Endothelial cell of umbilical vein (primary cell): ENCODE data around the gene TXNDC2. TPM values are rescaled to one million over a fixed set of nuclear protein-coding genes. Genes with fewer than 3 reads are reported as not detected.

Experiments used
- BruUV-seq: library from RNA; stranded (reverse); fragments of 400-500 nt; replicated peaks from 2 replicates; lab custom pipeline; 2021; lab: Mats Ljungman, UMichigan
- CTCF ChIA-PET: fragments of 300-600, 350-600 bp; sonication (Branson Sonifier 250); formaldehyde crosslinking; loops from one replicate; lab custom pipeline; 2021; ENCODE audit warnings: antibody characterized with exemption, inconsistent platforms; lab: Charles Lee
- POLR2A ChIA-PET: fragments of 300-600, 350-600 bp; sonication (Branson Sonifier 250); formaldehyde crosslinking; loops from one replicate; lab custom pipeline; 2021; ENCODE audit warnings: antibody characterized with exemption, inconsistent platforms; lab: Charles Lee
- DNase-seq: peaks from one replicate; pipeline ENCODE4 v3.0.0-alpha.2; 2011; ENCODE audit warnings: low read depth, low spot score
- FAIRE-seq: peaks from 2 replicates; lab custom pipeline; 2011; peaks lifted over from hg19 to GRCh38; lab: Jason Lieb, UNC
- H2AFZ ChIP-seq: 2 replicates; pipeline ENCODE4 v1.6.0; 2012; ENCODE audit warnings: low read depth, low read length, control low read depth, inconsistent platforms
- H3K27ac ChIP-seq: 2 replicates; pipeline ENCODE4 v1.5.1; 2011; ENCODE audit warnings: low read depth, mild to moderate bottlenecking, control low read depth, low read length, moderate library complexity; ENCODE audit not compliant: insufficient read depth
- H3K27me3 ChIP-seq, 2 experiments: 2 replicates each; pipeline versions ENCODE4 v1.6.0 to v1.6.1; 2011; ENCODE audit warnings: low read length in 2 of 2, mixed read lengths in 1 of 2; ENCODE audit not compliant: control insufficient read depth in 2 of 2, insufficient read depth in 2 of 2
- H3K36me3 ChIP-seq, 2 experiments: 2 replicates in 1 of 2; 3 replicates in 1 of 2; pipeline ENCODE4 v1.5.1; 2011; ENCODE audit warnings: low read length in 2 of 2, mild to moderate bottlenecking in 1 of 2, moderate library complexity in 1 of 2; ENCODE audit not compliant: control insufficient read depth in 2 of 2, insufficient read depth in 2 of 2; ENCODE audit errors: extremely low read depth in 1 of 2
- H3K4me1 ChIP-seq: 3 replicates; pipeline ENCODE4 v1.5.1; 2011; ENCODE audit warnings: mild to moderate bottlenecking, low read length; ENCODE audit not compliant: control insufficient read depth, insufficient read depth; ENCODE audit errors: extremely low read depth
- H3K4me2 ChIP-seq: 2 replicates; pipeline ENCODE4 v1.6.1; 2011; ENCODE audit warnings: low read length, control low read depth, mixed read lengths; ENCODE audit not compliant: insufficient read depth
- H3K4me3 ChIP-seq, 3 experiments: fragments of 200-600 bp in 1 of 3; sonication (generic), shearing (Covaris generic) in 1 of 3; replicated peaks in 1 of 3; 2 replicates each; pipeline ENCODE4 v1.5.1; 2011 to 2016; ENCODE audit warnings: control low read depth in 3 of 3, low read length in 3 of 3, mild to moderate bottlenecking in 2 of 3, inconsistent platforms in 1 of 3, low read depth in 1 of 3, moderate library complexity in 1 of 3; ENCODE audit not compliant: insufficient read depth in 1 of 3
- H3K79me2 ChIP-seq: 2 replicates; pipeline ENCODE4 v1.6.0; 2012; ENCODE audit warnings: low read length, inconsistent platforms; ENCODE audit not compliant: control insufficient read depth, insufficient read depth
- H3K9ac ChIP-seq: replicated peaks from 2 replicates; pipeline ENCODE3; 2011; ENCODE audit warnings: low read length, control low read depth; ENCODE audit not compliant: insufficient read depth; ENCODE audit errors: extremely low read depth
- H3K9me1 ChIP-seq: replicated peaks from 3 replicates; pipeline ENCODE4 v1.6.0; 2011; ENCODE audit warnings: mild to moderate bottlenecking, low read length; ENCODE audit not compliant: control insufficient read depth, insufficient read depth; ENCODE audit errors: extremely low read depth
- H3K9me3 ChIP-seq: replicated peaks from 2 replicates; pipeline ENCODE4 v1.5.1; 2012; ENCODE audit warnings: low read length, inconsistent platforms; ENCODE audit not compliant: control insufficient read depth, insufficient read depth
- H4K20me1 ChIP-seq: replicated peaks from 2 replicates; pipeline ENCODE3; 2011; ENCODE audit warnings: mild to moderate bottlenecking, low read length; ENCODE audit not compliant: control insufficient read depth, insufficient read depth; ENCODE audit errors: extremely low read depth
- CTCF ChIP-seq, 2 donors: IDR thresholded peaks; 1 replicate in 1 of 2; 2 replicates in 1 of 2; pipeline ENCODE4 v1.5.1; 2011; ENCODE audit warnings: low read length in 2 of 2, mild to moderate bottlenecking in 2 of 2, moderate library complexity in 2 of 2, control low read depth in 1 of 2, inconsistent platforms in 1 of 2, low read depth in 1 of 2; ENCODE audit not compliant: insufficient read depth in 1 of 2; ENCODE audit errors: extremely low read depth in 1 of 2
- EZH2 ChIP-seq: IDR thresholded peaks from 2 replicates; pipeline ENCODE4 v1.6.1; 2012; ENCODE audit warnings: borderline replicate concordance, low read depth, mild to moderate bottlenecking, moderate library complexity, low read length, inconsistent platforms; ENCODE audit not compliant: severe bottlenecking
- FOS ChIP-seq: IDR thresholded peaks from 2 replicates; pipeline ENCODE4 v1.6.1; 2011; ENCODE audit warnings: mild to moderate bottlenecking, low read length, moderate library complexity, borderline replicate concordance; ENCODE audit not compliant: insufficient read depth
- JUN ChIP-seq: IDR thresholded peaks from 2 replicates; pipeline ENCODE4 v1.6.1; 2011; ENCODE audit warnings: borderline replicate concordance, low read depth; ENCODE audit not compliant: insufficient read length, insufficient read depth
- MYC ChIP-seq: IDR thresholded peaks from one replicate; pipeline ENCODE4 v1.6.1; 2011; ENCODE audit warnings: mild to moderate bottlenecking, low read depth, low read length
- POLR2A ChIP-seq: IDR thresholded peaks from 2 replicates; pipeline ENCODE4 v1.6.1; 2012; ENCODE audit warnings: low read depth, mild to moderate bottlenecking, control low read depth, low read length
- POLR2AphosphoS5 ChIP-seq: IDR thresholded peaks from 2 replicates; pipeline ENCODE4 v1.6.1; 2012; ENCODE audit warnings: low read depth, mild to moderate bottlenecking, control low read depth, low read length, moderate library complexity; ENCODE audit not compliant: insufficient read depth
- dilution Hi-C: fragments of 300-500 bp; cut with MboI; formaldehyde crosslinking; loops from one replicate; pipeline ENCODE4 v1.15.0; 2019; ENCODE audit warnings: low sequenced_read_pairs; ENCODE audit not compliant: extremely low pct_ligation_motif_present
- intact Hi-C: fragments of 100-400 bp; cut with micrococcal nuclease; formaldehyde crosslinking; loops from one replicate; pipeline ENCODE4 v1.10.0; 2022
- polyA plus RNA-seq, 4 experiments: library from polyadenylated mRNA; depleted of rRNA in 3 of 4; stranded (reverse) in 3 of 4; unstranded in 1 of 4; fragments of >200 nt; gene quantifications; 2 replicates each; pipeline versions ENCODE4 v1.2.1 to v1.2.3, GENCODE V29; 2011 to 2012; ENCODE audit warnings: missing spikeins in 1 of 4
- total RNA-seq: library from RNA; stranded (reverse); gene quantifications from 2 replicates; pipeline ENCODE4 v1.2.3, GENCODE V29; 2021

The TXNDC2 gene
- total and polyA plus RNA-seq, 2 donors (not counting 3 experiments of a cell fraction or from before 2014, with no cell fraction given) = 0.12 TPM; not detected in 1

- ChIA-PET CTCF (interaction anchor here (1.2 to 2.1 kb wide), 2 partner anchors 8 to 178 kb away, joined by 3 to 5 read pairs; no protein-coding TSS in a partner anchor), POLR2A (no interaction called here)
- Histone ChIP-seq H3K4me3 (no peak overlapping the region), H3K4me1 (no peaks in the 10 kb centered on the region), H3K27me3 (no peaks in the 10 kb centered on the region), H3K9ac (no peak overlapping the region), H3K27ac (no peak overlapping the region), H4K20me1 (no peaks in the 10 kb centered on the region), H3K9me3 (no peaks in the 10 kb centered on the region), H3K4me2 (no peak overlapping the region), H3K79me2 (no peaks in the 10 kb centered on the region), H3K36me3 (peaks cover 0 to 2% of the 10 kb centered on the region in 2 experiments), H3K9me1 (no peaks in the 10 kb centered on the region), H2AFZ (no peak overlapping the region)
- intact Hi-C loops = no loop called here
- BruUV-seq = no TSS peak
- no peak for FAIRE-seq
- no peak for TF ChIP-seq EZH2
- no peak for TF ChIP-seq JUN
- no peak for TF ChIP-seq MYC
- TF ChIP-seq POLR2A = no peak
- TF ChIP-seq CTCF (IDR thresholded peaks at IDR 0.05; ENCODE audit: extremely low read depth in 1 of 2, insufficient read depth in 1 of 2, low read depth in 1 of 2, low read length in 2 of 2) = no peak
- no peak for TF ChIP-seq FOS
- no peak for TF ChIP-seq POLR2AphosphoS5
- dilution Hi-C loops = no loop called here
- DNase-seq = no peak
Observed at GRCh38 chr18:9862686-9863085, 23.1 kb upstream of the TXNDC2 start.
